ENCODE data around the gene GPR15LG.

DNA sequence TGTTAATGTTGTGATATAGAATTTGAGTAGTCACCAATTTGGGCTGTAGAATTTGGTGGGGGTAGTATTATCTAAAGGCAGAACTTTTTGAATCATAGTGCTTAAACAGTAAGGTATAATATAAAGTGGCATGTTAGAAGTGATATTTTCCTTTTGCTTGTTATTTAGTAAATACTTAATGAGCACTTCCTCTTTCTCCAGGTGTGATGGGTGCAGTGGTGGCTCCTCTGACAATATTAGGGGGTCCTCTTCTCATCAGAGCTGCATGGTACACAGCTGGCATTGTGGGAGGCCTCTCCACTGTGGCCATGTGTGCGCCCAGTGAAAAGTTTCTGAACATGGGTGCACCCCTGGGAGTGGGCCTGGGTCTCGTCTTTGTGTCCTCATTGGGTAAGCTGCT is 23.7 kb upstream of the GPR15LG start:
- TF ChIP-seq, protein P1, sequence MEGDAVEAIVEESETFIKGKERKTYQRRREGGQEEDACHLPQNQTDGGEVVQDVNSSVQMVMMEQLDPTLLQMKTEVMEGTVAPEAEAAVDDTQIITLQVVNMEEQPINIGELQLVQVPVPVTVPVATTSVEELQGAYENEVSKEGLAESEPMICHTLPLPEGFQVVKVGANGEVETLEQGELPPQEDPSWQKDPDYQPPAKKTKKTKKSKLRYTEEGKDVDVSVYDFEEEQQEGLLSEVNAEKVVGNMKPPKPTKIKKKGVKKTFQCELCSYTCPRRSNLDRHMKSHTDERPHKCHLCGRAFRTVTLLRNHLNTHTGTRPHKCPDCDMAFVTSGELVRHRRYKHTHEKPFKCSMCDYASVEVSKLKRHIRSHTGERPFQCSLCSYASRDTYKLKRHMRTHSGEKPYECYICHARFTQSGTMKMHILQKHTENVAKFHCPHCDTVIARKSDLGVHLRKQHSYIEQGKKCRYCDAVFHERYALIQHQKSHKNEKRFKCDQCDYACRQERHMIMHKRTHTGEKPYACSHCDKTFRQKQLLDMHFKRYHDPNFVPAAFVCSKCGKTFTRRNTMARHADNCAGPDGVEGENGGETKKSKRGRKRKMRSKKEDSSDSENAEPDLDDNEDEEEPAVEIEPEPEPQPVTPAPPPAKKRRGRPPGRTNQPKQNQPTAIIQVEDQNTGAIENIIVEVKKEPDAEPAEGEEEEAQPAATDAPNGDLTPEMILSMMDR (conservative IDR thresholded peaks at IDR 0.05; ENCODE audit: low read depth in 2 of 2), result no peak
- TF ChIP-seq POLR2AphosphoS5 (IDR thresholded peaks at IDR 0.05; ENCODE audit: low read depth) (no peak), EZH2phosphoT487 (IDR thresholded peaks at IDR 0.05; ENCODE audit: unreplicated experiment) (no peak), ZNF331 (CRISPR knock-in tag; IDR thresholded peaks at IDR 0.05; ENCODE audit: low read depth) (no peak), EZH2 (IDR thresholded peaks at IDR 0.05; ENCODE audit: low read depth, unreplicated experiment) (no peak), ZNF114 (CRISPR knock-in tag; IDR thresholded peaks at IDR 0.05) (no peak), CREB1 (CRISPR knock-in tag; IDR thresholded peaks at IDR 0.05; ENCODE audit: low read depth) (no peak)
- TF ChIP-seq, protein P2, sequence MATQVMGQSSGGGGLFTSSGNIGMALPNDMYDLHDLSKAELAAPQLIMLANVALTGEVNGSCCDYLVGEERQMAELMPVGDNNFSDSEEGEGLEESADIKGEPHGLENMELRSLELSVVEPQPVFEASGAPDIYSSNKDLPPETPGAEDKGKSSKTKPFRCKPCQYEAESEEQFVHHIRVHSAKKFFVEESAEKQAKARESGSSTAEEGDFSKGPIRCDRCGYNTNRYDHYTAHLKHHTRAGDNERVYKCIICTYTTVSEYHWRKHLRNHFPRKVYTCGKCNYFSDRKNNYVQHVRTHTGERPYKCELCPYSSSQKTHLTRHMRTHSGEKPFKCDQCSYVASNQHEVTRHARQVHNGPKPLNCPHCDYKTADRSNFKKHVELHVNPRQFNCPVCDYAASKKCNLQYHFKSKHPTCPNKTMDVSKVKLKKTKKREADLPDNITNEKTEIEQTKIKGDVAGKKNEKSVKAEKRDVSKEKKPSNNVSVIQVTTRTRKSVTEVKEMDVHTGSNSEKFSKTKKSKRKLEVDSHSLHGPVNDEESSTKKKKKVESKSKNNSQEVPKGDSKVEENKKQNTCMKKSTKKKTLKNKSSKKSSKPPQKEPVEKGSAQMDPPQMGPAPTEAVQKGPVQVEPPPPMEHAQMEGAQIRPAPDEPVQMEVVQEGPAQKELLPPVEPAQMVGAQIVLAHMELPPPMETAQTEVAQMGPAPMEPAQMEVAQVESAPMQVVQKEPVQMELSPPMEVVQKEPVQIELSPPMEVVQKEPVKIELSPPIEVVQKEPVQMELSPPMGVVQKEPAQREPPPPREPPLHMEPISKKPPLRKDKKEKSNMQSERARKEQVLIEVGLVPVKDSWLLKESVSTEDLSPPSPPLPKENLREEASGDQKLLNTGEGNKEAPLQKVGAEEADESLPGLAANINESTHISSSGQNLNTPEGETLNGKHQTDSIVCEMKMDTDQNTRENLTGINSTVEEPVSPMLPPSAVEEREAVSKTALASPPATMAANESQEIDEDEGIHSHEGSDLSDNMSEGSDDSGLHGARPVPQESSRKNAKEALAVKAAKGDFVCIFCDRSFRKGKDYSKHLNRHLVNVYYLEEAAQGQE (IDR thresholded peaks at IDR 0.05; ENCODE audit: unreplicated experiment), result no peak
